Vagina (tissue), 2 donors: ENCODE measurements around the gene TBXA2R. TPM values are rescaled to one million over a fixed set of nuclear protein-coding genes. Genes with fewer than 3 reads are reported as not detected.

Experiments used
- DNase-seq, 2 donors: peaks; one replicate each; pipeline ENCODE4 v3.0.0-alpha.2; 2017; ENCODE audit errors: extremely low spot score in 2 of 2
- H3K27ac ChIP-seq: fragments of 200-600 bp; sonication (generic); one replicate; pipeline ENCODE4 v1.5.1; 2019
- H3K27me3 ChIP-seq: fragments of 200-600 bp; sonication (generic); one replicate; pipeline ENCODE4 v1.5.1; 2019
- H3K36me3 ChIP-seq, 2 donors: fragments of 200-600 bp; sonication (generic); one replicate each; pipeline ENCODE4 v1.5.1; 2017 to 2019
- H3K4me1 ChIP-seq: fragments of 200-600 bp; sonication (generic); one replicate; pipeline ENCODE4 v1.5.1; 2019
- H3K4me3 ChIP-seq, 2 donors: fragments of 200-600 bp; sonication (generic); 1 replicate in 1 of 2; 2 replicates in 1 of 2; pipeline ENCODE4 v1.5.1; 2016 to 2019
- H3K9me3 ChIP-seq: fragments of 200-600 bp; sonication (generic); one replicate; pipeline ENCODE4 v1.5.1; 2019
- POLR2A ChIP-seq, 2 donors: fragments of 450-650 bp; IDR thresholded peaks; one replicate each; pipeline ENCODE4 v1.6.1; 2017; ENCODE audit warnings: antibody characterized with exemption in 2 of 2, mild to moderate bottlenecking in 2 of 2, moderate library complexity in 2 of 2
- POLR2AphosphoS5 ChIP-seq, 2 donors: sonication (generic); formaldehyde crosslinking; IDR thresholded peaks; one replicate each; pipeline ENCODE4 v1.9.0; 2017; ENCODE audit warnings: antibody characterized with exemption in 2 of 2, mild to moderate bottlenecking in 2 of 2, low read depth in 1 of 2; ENCODE audit not compliant: insufficient read depth in 1 of 2
- intact Hi-C: fragments of 100-400 bp; cut with DNase I; formaldehyde crosslinking; loops from one replicate; pipeline ENCODE4 v1.15.1; 2023
- total RNA-seq: library from RNA; depleted of rRNA; stranded (reverse); fragments of >200 nt; gene quantifications from one replicate; pipeline ENCODE4 v1.2.3, GENCODE V29; 2016
- TF ChIP-seq, protein P1 (sequence below), 3 experiments: fragments of 450-650 bp in 2 of 3; fragments of 200-600 bp in 1 of 3; sonication (generic) in 1 of 3; IDR thresholded peaks; one replicate each; pipeline ENCODE4 v1.5.1; 2017 to 2019; ENCODE audit warnings: antibody characterized with exemption in 3 of 3, mild to moderate bottlenecking in 2 of 3, moderate library complexity in 2 of 3

The TBXA2R gene
- total RNA-seq, 1 donor from 2014 or later, result 1.7 TPM

DNA sequence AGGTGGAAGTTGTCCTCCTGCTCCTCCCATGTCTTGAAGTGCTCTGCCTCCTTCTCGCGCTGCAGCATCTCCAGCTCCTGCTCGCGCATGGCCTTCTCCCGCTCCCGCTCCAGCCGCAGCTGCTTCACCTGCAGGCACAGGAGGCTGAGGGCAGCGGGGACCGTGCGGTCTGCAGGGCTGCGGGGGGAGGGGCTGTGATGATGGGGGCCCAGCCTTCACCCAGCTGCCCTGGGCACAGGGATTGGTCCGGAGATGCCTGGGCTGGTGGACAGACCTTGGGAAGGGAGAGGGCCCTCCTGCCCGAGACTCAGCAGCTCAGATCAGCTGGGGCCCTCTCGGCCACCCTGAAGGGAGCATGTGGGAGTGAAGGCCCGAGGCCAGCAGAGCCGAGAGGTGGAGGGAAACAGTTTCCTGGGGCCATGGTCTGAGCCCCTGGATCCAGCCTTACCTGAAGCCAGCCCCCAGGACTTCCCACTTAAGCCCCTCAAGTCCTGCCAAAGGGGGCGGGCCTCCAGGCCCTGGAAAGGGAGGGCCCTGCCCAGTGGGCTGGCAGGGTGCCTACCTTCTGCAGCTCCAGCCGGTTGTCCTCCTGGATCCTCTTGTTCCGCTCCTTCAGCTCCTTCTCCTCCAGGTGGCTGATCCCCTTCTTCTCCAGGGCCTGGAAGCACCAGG lies 13.6 kb upstream of the TBXA2R start:
- no peak for DNase-seq
- Histone ChIP-seq H3K9me3 (no peaks in the 10 kb centered on the region), H3K27ac (no peak overlapping the region), H3K4me1 (peaks cover 32% of the 10 kb centered on the region), H3K27me3 (no peaks in the 10 kb centered on the region), H3K4me3 (no peak overlapping the region), H3K36me3 (peaks cover 0 to 40% of the 10 kb centered on the region in 2 donors)
- TF ChIP-seq POLR2AphosphoS5 (IDR thresholded peaks at IDR 0.05; ENCODE audit: insufficient read depth in 1 of 2, low read depth in 1 of 2), result no peak
- no peak for TF ChIP-seq POLR2A (IDR thresholded peaks at IDR 0.05)
- intact Hi-C loops, result no loop called here

DNA sequence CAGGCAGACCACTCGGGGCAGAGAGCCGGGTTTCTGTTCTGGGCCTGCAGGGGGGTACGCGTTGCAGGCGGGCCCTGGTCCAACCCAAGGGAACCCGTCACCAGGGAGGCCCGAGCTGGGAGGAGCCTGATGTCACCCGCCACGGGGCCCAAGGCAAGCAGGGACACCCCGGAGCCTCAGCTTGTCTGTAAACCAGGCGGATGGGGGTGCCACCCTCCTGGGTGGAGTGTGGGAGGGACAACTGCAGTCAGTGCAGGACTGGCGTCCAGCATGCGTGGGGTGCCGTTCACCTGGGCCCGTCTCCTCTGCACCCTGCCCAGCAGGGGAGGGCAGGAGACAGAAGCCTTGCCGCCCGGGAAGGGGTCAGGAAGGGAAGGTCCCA lies 12.9 kb upstream of the TBXA2R start:
- intact Hi-C loops, result loop anchor here (2.0 to 5.0 kb wide), 3 partner anchors 33 to 75 kb away; no protein-coding TSS in a partner anchor
- no peak for DNase-seq
- Histone ChIP-seq H3K36me3 (peaks cover 0 to 40% of the 10 kb centered on the region in 2 donors), H3K27ac (no peak overlapping the region), H3K4me3 (no peak overlapping the region), H3K27me3 (no peaks in the 10 kb centered on the region), H3K9me3 (no peaks in the 10 kb centered on the region), H3K4me1 (peaks cover 25% of the 10 kb centered on the region)
- TF ChIP-seq, protein P1, sequence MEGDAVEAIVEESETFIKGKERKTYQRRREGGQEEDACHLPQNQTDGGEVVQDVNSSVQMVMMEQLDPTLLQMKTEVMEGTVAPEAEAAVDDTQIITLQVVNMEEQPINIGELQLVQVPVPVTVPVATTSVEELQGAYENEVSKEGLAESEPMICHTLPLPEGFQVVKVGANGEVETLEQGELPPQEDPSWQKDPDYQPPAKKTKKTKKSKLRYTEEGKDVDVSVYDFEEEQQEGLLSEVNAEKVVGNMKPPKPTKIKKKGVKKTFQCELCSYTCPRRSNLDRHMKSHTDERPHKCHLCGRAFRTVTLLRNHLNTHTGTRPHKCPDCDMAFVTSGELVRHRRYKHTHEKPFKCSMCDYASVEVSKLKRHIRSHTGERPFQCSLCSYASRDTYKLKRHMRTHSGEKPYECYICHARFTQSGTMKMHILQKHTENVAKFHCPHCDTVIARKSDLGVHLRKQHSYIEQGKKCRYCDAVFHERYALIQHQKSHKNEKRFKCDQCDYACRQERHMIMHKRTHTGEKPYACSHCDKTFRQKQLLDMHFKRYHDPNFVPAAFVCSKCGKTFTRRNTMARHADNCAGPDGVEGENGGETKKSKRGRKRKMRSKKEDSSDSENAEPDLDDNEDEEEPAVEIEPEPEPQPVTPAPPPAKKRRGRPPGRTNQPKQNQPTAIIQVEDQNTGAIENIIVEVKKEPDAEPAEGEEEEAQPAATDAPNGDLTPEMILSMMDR (IDR thresholded peaks at IDR 0.05), result no peak
- TF ChIP-seq POLR2A (IDR thresholded peaks at IDR 0.05), result no peak
- TF ChIP-seq POLR2AphosphoS5 (IDR thresholded peaks at IDR 0.05; ENCODE audit: insufficient read depth in 1 of 2, low read depth in 1 of 2), result no peak

DNA sequence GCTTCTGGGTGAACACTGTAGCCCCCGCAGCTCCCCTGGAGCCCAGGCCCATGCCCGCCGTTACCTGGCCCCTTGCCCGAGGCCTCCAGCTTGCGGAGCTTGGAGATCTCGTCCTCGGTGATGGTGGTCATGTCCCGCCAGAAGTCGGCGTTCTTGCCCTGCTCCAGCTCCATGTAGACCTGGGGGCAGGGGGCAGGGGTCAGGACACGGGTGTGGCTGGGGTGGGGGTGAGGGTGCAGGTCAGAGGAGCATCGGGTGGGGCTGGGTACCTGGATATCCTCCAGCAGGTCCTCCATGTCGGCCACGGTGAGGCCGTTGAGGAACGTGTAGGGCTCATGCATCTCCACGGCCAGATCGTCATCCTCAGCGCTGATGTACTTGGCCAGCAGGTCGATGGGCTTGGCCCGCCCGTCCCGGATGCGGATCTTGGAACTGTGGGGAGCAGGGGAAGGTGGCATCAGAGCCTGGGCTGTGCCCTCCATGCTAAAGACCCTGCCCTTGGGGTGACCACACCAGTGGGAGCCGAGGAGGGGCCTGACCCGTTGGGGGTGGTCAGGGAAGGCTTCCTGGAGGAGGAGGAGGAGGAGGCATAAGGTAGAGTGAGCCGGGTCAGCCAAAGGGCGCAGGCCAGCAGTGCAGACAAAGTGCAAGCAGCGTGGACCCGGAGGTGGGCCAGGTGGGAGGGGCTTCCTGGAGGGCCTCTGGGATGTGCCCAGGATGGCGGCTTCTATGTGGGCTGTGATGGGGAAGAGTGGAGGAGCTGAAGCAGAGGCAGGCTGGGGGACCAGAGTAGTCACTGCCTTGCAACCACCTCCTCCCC lies 12.3 kb upstream of the TBXA2R start:
- H3K36me3 ChIP-seq, result peaks cover 0 to 44% of the 10 kb centered on the region in 2 donors
- intact Hi-C loops, result loop anchor here (2.0 to 5.0 kb wide), 3 partner anchors 32 to 74 kb away; no protein-coding TSS in a partner anchor
- no peak overlapping the region for H3K4me3 ChIP-seq

DNA sequence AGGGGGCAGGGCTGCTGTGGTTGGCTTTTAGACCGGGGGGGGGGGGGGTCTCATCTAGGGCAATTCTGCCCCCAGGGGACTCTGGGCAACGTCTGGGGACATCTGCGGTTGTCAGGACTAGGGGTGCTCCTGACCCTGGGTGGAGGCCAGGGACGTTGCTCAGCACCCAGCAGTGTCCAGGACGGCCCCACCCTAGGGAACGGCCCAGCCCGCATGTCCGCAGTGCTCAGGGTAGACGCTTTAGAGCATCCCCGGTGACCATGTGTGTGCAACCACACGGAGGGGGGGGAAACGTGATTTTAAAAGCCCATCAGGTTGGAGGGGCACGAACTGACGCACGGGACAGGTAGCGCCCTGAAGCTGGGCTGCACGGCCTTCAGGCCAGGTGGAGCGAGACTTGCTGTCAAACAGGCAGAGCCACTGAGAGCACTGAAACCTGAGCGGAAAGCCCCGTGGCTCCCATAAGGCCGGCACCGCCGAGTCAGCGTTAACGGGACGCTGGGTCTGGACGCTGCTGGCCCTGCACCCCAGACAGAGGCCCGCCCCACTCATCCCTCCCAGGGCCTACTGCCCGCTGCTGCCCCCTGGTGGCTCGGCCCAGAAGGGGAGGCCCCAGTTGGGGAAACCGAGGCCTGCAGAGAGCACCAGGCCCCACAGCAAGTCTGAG lies 11.6 kb upstream of the TBXA2R start:
- Histone ChIP-seq H3K27me3 (no peaks in the 10 kb centered on the region), H3K4me1 (peaks cover 17% of the 10 kb centered on the region), H3K36me3 (peaks cover 0 to 51% of the 10 kb centered on the region in 2 donors), H3K9me3 (no peaks in the 10 kb centered on the region), H3K27ac (peak overlapping the region; percentile 65), H3K4me3 (no peak overlapping the region)
- TF ChIP-seq POLR2A (IDR thresholded peaks at IDR 0.05) (no peak), POLR2AphosphoS5 (IDR thresholded peaks at IDR 0.05; ENCODE audit: insufficient read depth in 1 of 2, low read depth in 1 of 2) (peak in 1 of 2 donors; percentile 50)
- TF ChIP-seq, protein P1 (IDR thresholded peaks at IDR 0.05), result peak; percentile 94 to 99 (median 94)
- DNase-seq, result no peak
- intact Hi-C loops, result loop anchor here (2.0 to 5.0 kb wide), 3 partner anchors 31 to 73 kb away; no protein-coding TSS in a partner anchor

More for the DNA sequence above, 12.3 kb upstream of the TBXA2R start:
- peaks cover 19% of the 10 kb centered on the region for H3K4me1 ChIP-seq
- H3K9me3 ChIP-seq, result no peaks in the 10 kb centered on the region
- DNase-seq, result no peak
- peak overlapping the region; percentile 65 for H3K27ac ChIP-seq
- TF ChIP-seq, protein P1 (IDR thresholded peaks at IDR 0.05), result no peak
- TF ChIP-seq POLR2AphosphoS5 (IDR thresholded peaks at IDR 0.05; ENCODE audit: insufficient read depth in 1 of 2, low read depth in 1 of 2) (no peak), POLR2A (IDR thresholded peaks at IDR 0.05) (no peak)
- H3K27me3 ChIP-seq, result no peaks in the 10 kb centered on the region

DNA sequence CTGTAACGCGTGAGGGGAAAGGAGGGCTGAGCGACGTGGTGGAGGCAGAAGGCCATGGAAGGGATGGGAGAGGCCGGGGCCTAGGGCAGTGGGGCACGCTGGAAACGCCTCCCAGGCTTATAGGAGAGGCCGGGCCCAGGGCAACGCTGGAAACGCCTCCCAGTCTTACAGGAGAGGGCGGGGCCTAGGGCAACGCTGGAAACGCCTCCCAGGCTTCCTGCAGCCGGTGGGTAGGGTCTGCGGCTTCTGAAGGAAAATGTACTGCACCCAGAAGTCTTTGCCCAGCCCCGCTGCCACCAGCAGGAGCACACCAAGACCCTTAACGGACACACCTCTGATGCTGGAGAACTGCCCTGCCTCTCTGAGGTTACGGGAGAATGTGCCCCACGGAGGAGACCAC lies 10.8 kb upstream of the TBXA2R start:
- peaks cover 0 to 52% of the 10 kb centered on the region in 2 donors for H3K36me3 ChIP-seq
- intact Hi-C loops, result loop anchor here (5.0 kb wide), 1 partner anchor 40 kb away; no protein-coding TSS in a partner anchor
- peak overlapping the region; percentile 65 for H3K27ac ChIP-seq
- DNase-seq, result no peak
- no peak overlapping the region for H3K4me3 ChIP-seq
- TF ChIP-seq POLR2A (IDR thresholded peaks at IDR 0.05), result no peak
- TF ChIP-seq, protein P1 (IDR thresholded peaks at IDR 0.05), result no peak
- no peak for TF ChIP-seq POLR2AphosphoS5 (IDR thresholded peaks at IDR 0.05; ENCODE audit: insufficient read depth in 1 of 2, low read depth in 1 of 2)
- H3K27me3 ChIP-seq, result no peaks in the 10 kb centered on the region
- peaks cover 17% of the 10 kb centered on the region for H3K4me1 ChIP-seq
- no peaks in the 10 kb centered on the region for H3K9me3 ChIP-seq
